ENCODE results near the gene PLD1.
A peak's percentile ranks its signal among the peaks of the same experiment; 100 is the strongest.

The PLD1 gene

DNA sequence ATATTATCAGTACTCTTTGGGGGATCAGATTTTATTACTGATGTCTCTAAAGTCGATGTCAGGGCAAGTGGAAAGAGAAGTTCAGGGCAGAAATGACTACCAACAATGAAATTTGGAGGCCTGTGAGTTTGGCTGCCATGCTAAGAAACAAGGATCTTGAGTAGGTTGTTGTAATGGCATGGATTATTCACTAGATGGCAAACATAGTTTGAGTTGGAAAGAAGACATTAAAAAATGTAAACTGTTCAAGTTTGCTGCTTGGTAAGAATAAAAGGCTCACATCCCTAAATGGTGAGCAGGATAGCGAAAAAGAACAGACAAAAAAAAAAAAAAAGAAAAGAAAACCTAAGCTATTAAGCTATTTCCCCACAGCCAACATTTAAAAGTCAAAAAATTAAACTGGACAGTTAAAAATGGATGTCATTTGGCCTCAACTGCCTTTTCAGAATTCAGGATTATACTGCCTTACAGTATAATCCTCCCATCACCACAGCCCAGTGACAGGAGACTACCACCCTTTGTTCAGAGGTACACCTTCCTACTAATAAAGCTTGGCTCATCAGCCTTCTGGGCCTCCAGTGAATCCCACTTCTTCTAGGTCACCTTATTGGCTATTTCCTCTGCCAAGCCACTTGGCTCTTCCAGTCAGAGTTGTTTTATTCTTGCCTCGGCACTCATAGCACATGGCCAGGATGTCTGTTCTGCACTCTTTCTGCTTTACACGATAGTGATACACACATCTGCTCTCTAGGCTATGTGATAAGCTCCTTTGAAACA is 163.7 kb downstream of the PLD1 start:
- peak; percentile 24 for DNase-seq (ENCODE audit: extremely low read depth, low read depth)
- no peak overlapping the region for H3K4me3 ChIP-seq (replicated peaks; ENCODE audit: low read depth, low read length)
- TF ChIP-seq, protein P1, sequence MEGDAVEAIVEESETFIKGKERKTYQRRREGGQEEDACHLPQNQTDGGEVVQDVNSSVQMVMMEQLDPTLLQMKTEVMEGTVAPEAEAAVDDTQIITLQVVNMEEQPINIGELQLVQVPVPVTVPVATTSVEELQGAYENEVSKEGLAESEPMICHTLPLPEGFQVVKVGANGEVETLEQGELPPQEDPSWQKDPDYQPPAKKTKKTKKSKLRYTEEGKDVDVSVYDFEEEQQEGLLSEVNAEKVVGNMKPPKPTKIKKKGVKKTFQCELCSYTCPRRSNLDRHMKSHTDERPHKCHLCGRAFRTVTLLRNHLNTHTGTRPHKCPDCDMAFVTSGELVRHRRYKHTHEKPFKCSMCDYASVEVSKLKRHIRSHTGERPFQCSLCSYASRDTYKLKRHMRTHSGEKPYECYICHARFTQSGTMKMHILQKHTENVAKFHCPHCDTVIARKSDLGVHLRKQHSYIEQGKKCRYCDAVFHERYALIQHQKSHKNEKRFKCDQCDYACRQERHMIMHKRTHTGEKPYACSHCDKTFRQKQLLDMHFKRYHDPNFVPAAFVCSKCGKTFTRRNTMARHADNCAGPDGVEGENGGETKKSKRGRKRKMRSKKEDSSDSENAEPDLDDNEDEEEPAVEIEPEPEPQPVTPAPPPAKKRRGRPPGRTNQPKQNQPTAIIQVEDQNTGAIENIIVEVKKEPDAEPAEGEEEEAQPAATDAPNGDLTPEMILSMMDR (IDR thresholded peaks at IDR 0.05; ENCODE audit: low read depth, low read length, missing control alignments) = peak; percentile 54

DNA sequence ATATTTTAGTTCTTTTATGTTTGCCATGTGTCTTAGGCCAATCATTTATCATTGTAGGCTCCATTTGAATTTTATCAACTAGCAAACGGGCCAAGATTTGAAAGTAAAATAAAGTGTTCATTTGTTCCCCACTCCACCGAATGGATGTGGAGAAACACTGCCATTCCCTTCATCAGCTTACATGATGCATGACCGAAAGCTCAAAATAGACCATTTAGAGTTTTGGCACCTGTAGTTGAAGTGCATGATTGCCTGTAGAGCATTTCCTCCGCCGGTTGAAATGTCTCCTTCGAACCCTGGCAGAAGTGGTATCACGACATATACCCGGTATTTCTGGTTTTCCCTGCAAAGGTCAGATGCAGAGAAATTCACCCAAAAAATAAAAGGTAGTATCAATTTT is 165.6 kb downstream of the PLD1 start:
- H3K4me3 ChIP-seq (replicated peaks; ENCODE audit: low read depth, low read length) = no peak overlapping the region
- no peak for DNase-seq (ENCODE audit: extremely low read depth, low read depth)
- TF ChIP-seq, protein P1 (IDR thresholded peaks at IDR 0.05; ENCODE audit: low read depth, low read length, missing control alignments) = no peak

DNA sequence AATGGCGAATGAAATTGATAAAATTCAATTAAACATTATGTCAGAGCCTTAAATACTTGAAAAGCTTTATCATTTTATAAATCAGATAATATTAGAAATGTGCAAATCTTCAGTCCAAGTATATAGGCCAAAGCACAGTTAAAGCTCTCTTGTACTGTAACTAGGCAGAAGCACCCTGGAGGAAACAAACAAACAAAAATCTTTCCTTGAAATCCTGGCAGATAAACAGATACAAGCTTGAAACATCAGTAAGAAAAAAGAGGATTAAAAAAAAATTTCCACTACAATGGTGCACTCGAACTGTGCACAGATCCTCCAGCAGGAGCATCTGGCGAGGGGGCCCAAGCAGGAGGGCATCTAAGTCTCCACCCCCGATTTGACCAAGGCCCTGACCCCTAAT is 166.6 kb downstream of the PLD1 start:
- DNase-seq (ENCODE audit: extremely low read depth, low read depth) = no peak
- TF ChIP-seq, protein P1 (IDR thresholded peaks at IDR 0.05; ENCODE audit: low read depth, low read length, missing control alignments) = no peak
- H3K4me3 ChIP-seq (replicated peaks; ENCODE audit: low read depth, low read length) = no peak overlapping the region

DNA sequence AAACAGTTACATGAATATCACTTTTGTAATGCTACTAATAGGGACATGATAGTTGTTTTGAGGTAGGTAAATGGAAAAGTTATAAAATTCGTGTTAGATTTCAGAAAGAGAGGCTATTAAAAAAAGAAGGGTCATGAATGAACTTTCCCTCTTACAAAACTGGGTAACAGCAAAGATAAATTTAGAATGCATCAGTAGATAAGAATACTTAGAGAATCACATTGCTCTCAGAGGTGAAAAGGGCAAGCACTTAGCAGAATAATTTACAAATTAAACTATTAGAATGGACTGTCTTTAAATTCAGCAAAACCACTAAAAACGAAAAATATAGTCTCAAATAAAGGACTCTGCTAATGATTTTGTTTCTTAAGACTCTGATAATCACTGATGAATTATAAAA is 167.2 kb downstream of the PLD1 start:
- TF ChIP-seq, protein P1 (IDR thresholded peaks at IDR 0.05; ENCODE audit: low read depth, low read length, missing control alignments) = no peak
- DNase-seq (ENCODE audit: extremely low read depth, low read depth) = no peak
- no peak overlapping the region for H3K4me3 ChIP-seq (replicated peaks; ENCODE audit: low read depth, low read length)

DNA sequence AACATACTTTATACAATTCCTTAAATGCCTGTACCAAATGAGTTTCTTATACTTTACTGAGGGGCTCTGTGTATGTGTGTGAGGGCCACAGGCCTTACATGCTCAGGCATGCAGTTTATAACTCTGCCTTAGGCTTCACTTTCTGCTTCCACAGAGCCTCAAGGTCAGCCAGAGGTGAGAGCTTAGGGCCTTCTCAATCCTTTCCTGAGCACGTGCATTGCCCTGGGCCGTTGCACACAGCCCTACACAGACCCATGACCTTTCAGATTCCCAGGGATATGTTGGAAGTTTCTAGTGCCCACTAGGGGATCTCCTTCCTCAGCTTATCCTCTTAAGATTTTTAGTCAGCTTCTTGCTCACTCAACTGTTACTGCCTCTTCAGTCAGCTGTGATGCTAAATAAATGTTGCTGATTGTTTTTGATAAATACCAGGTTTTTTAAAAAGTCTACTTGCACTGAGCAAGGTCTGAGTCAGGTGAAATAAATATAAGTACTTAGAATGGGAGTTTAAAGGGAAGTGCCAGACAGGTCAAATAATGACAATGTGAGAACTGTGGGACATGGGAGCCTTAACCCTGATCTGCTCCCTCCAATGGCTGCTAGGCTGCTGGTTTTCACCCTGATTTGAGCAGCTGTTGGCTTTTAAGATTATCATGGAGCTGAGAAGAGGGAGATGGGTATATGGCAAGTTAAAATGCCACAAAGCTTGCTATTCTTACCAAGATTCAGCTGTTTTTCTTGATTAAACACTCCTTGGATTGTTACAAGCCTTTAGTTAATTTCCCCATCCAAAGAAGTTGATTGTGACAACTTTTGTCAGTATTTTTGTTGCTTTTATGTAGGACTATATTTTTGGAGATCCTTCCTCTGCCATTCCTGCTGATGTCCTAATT is 169.5 kb downstream of the PLD1 start:
- peak; percentile 55 for DNase-seq (ENCODE audit: extremely low read depth, low read depth)
- TF ChIP-seq, protein P1 (IDR thresholded peaks at IDR 0.05; ENCODE audit: low read depth, low read length, missing control alignments) = peak; percentile 19

DNA sequence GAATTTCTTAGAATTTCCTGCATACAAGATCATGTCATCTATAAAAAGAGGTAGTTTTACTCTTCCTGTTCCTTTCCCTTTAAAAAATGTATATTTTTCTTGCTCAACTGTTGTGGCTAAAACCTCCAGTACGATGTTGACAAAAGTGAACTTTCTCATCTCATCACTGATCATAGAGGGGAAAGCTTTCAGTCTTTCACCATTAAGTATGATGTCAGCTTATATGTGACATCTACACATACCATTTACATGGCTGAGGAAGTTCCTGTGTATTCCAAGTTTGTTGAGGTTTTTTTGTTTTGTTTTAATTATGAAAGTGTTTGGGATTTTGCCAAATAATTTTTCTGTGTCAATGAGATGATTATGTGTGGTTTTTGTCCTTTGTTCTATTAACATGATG is 173.6 kb downstream of the PLD1 start:
- no peak for DNase-seq (ENCODE audit: extremely low read depth, low read depth)
- TF ChIP-seq, protein P1 (IDR thresholded peaks at IDR 0.05; ENCODE audit: low read depth, low read length, missing control alignments) = no peak
- H3K4me3 ChIP-seq (replicated peaks; ENCODE audit: low read depth, low read length) = no peak overlapping the region

More for the DNA sequence above, 169.5 kb downstream of the PLD1 start:
- no peak overlapping the region for H3K4me3 ChIP-seq (replicated peaks; ENCODE audit: low read depth, low read length)

All from HFF-Myc (cell line).